HG03060 (cell line): ENCODE measurements around the gene KPTN.

Experiments
- ATAC-seq: cut with Tn5 transposase; IDR thresholded peaks from one replicate; pipeline ENCODE4 v1.9.1; 2021; ENCODE audit warnings: low read depth, moderate number of reproducible peaks; ENCODE audit not compliant: unreplicated experiment

KPTN gene

DNA sequence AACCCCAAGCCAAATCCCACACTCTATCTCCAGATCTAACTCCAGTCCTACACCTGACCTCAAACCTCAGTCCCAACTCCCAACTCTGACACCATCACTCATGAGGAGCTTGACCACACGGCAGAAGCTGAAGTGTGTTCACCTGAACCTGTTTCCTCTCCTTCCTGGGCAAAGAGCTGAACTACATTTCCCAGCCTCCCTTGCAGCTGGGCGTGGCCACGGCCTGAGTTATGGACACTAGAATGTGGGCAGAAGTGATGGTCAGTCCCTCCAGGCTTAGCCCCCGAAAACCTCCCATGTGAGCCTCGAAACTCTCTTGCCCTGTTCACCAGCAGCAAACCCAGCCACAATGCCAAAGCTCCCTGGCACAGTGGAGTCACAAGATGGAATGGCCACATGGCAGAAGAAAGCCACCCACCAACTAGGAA is 45.2 kb downstream of the KPTN start:
- no peak for ATAC-seq

DNA sequence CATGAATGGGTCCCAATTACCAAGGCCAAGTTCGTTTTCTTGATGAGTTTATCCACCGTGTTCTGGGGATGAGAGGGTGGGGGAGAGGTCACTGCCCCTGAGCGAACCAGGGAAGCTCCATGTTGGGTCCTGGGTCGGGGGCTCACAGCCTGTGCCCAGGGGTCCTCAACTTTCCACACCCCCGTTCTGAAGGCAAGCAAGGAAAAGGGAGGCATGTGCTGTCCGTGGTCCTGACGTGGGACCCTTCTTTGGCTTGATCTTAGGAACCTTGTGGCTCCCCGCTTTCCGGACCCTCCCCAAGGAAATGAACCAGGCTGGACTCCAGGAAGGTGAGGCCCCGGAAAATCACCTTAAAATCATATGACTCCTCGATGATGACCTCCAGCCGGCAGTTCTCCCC is 46.5 kb downstream of the KPTN start:
- ATAC-seq: no peak

DNA sequence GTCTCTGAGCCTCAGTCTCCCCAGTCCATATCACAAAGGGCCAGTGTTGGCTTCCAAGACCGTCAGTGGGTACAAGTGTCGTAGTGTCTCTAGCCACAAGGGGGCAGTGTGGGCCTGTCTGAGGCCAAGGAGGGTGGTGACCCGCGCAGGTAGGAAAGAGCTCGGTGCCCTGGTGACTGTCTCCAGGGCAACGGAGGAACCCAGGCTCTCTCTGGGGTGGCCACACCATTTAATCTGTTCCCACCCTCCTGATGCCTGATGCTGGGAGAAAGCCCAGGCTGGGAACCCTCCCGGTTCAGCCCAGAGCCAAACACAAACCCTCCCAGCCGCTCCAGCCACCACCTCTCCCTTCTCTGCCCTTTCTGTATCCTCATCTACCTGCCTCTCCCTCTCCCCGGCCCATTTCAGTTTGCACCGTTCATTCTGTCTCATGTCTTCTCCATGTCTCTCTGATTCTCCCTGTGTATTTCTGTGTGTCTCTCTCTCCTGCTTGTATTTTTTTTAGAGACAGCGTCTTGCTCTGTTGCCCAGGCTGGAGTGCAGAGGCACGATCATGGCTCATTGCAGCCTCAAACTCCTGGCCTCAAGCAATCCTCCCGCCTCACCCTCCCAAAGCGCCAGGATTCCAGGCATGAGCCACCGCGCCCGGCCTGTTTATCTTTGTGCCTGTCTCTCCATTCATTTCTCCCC is 47.2 kb downstream of the KPTN start:
- ATAC-seq: no peak

DNA sequence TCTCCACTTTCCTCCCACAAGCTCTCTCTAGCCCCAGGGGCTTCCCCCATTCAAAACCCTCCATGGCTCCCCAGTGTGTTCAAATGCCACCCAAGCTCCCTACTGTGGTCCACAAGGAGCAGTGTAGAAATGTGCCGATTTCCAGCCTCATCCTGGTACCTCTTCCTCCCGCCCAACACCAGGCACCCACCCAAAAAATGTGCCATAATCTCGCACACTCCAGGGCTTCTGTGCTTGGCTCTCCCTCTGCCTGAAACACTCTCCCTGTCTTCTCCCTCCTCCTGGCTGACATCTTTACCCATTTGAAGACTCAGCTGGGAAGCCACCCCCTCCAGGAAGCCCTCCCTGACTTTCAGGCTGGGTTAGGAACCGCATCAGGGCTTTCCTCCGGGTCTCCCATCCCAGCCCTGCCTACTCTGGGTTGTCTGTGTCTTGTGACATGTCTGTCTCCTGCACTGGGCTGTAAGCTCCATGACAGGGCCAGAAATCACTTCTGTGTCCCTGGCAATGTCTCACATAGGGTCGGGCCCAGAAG is 48.1 kb downstream of the KPTN start:
- no peak for ATAC-seq

DNA sequence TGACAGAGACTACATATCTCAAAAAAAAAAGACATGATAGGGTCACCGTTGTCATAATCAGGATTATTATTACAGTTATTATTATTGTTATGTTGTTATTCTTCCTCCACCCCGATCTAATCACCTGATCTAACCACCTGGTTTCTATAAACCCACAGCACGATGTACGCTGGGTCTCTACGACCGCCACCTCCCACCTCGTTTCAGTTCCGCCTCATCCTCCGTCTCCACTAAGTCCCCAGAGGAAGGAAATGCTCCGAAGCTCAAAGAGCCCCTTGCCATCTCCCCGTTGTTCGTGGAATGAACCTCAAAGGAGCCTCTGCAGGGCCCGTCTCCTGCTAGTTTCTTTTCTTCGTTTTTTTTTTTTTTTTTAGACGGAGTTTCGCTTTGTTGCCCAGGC is 48.8 kb downstream of the KPTN start:
- ATAC-seq: no peak

DNA sequence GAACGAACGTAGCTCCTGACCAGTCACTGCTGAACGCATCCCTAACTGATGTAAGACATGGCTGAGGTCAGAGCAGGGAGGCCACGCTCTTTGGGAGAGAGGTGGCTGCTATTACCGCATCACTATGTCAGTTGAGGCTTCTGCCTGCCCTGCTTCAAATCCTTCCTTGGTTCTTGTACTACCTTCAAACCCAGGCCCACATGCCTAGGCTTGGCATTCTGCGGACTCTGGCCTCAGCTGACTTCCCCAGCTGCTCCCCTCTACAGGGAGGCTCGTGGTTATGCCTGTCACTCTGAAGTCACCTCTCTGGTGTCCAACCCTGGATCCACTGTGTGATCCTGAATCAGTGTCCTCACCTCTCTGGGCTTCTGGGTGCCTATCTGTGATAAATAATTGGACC is 49.9 kb downstream of the KPTN start:
- ATAC-seq: no peak

DNA sequence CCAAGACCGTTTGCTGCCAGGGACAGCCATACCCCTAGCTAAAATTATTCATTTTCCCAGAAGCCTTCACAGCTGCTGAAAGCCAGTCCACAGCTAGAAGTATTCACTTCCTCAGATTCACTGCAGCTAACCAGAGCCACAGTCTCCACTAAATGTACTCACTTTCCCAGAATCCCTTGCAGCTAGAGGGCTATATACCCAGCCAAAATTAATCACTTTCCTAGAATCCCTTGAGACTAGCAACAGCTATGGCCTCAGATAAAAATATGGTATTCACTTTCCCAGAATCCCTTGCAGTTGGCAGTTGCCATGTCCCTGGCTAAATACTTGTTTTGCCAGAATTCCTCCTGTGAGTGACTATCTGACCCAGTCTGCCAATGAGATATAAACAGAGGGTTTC is 50.9 kb downstream of the KPTN start:
- no peak for ATAC-seq

DNA sequence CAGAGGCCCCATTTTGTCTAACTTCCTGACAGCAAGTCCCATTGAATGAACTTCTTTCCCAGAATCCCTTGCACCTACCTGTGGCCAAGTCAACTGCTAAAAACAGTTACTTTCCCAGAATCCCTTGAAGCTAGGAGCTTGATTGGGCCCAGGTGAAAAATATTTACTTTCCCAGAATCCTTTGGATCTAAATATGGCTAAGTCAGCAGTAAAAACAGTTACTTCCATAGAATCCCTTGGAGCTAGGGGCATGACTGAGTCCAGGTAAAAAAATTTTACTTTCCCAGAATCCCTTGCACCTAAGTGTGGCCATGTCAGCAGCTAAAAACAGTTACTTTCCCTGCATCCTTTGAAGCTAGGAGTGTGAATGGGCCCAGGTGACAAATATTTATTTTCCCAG is 51.5 kb downstream of the KPTN start:
- ATAC-seq: no peak

DNA sequence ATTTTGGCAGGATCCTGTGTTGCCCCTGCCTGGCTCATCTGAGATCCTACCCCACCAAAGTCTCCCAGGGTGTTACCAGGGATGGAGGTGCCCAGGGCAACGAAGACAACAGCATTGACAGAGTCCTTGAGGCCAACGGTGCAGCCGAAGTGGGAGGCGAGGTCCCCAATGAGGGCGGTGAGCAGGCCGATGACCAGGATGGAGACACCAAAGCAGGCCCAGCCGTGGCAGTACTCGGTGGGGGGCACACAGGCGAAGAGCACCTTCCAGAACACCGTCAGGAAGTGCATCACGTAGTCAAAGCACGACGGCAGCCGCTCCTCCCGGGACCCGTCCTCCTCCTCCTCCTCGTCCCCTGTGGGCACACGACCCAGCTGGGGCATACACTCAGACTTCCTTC is 51.9 kb downstream of the KPTN start:
- no peak for ATAC-seq

DNA sequence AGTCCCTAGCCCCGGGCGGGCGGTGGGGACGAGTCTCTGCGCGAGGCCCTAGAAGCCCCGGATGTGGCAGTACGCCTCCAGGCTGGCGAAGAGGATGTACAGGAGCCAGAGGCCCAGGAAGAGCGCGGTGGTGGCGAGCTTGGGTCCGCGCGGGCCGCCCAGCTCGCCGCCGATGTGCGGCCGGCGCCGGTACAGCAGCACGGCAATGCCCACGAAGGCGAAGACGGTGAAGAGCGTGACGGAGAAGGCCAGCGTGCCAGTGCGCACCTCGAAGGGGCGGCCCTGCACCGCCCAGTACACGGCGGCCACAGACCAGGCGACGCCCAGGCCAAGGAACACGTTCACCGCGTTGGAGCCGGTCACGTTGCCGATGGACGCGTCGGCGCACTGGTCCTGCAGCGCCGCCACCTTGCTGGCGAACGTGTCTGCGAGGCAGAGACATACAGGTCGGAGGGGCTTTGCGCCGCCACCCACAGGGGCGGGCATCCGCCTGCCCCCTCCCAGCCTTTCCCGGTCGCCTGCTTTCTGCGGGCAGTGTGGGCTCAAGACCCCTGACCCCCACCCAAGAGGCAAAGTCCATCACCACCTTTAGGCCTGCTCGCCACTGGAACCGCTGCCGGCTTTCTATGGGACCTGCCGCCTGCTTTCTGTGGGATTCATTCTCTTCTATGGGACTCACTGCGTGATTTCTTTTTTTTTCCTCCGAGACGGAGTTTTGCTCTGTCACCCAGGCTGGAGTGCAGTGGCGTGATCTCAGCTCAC is 53.8 kb downstream of the KPTN start:
- ATAC-seq: no peak

DNA sequence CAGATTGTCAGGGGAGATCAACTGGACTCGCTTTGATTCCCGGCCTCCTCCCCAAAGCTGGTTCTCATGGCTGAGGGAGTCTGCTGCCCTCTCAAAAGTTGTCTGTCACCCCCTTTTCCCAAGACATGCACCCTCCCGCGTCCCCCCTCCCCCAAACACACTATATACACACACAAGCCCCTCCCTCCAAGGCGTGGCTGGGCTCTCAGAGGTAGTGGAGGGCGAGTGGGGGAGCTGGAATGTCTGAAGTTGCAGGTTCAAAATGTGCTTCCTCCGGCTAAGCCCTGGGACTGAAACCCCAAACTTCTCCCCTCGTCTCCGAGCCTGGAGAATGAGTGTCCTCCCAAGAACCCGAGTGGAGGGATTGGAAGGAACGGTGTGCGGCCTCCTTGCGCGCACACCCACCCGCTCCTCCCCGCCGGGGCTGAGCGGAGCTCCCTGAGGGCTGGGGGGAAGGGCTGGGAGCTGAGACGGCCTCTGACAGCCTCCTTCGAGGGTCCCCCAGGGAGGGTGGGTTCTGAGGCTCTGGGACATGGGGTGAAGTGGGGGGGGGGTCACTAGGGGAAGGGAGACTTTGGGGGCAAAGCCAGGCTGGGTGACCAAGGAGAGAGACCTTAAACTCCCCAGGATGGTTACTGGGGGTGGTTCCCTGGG is 54.8 kb downstream of the KPTN start:
- ATAC-seq: no peak

DNA sequence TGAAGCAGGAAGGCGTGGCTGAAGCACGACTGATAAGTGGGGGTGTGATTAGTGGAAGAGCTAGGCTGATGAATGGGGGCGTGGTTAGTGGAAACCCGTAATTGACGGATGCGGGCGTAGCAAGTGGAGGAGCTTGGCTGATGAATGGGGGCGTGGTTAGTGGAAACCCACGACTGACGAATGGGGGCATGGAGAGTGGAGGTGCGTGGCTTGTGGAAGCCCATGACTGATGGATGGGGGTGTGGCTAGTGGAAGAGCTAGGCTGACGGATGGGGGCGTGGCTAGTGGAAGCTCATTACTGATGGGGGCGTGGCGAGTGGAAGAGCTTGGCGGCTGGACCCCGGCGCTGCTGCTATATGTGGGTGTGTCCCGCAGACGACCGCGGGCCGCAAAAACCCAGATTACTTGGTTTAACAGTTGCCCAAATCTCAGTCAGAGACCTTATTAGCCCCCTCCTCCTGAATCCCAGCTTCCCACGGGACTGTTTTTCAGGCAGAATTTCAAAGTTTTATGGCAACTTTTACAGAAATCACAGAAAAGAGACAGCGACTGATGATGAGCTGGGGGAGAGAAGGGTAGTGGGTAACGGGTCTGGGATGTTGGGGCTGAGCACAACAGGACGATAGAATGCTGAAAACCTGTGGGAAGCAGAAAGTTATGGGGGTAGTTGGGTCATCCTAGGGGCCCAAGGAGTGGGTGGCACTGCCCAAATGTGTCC is 55.7 kb downstream of the KPTN start:
- no peak for ATAC-seq

DNA sequence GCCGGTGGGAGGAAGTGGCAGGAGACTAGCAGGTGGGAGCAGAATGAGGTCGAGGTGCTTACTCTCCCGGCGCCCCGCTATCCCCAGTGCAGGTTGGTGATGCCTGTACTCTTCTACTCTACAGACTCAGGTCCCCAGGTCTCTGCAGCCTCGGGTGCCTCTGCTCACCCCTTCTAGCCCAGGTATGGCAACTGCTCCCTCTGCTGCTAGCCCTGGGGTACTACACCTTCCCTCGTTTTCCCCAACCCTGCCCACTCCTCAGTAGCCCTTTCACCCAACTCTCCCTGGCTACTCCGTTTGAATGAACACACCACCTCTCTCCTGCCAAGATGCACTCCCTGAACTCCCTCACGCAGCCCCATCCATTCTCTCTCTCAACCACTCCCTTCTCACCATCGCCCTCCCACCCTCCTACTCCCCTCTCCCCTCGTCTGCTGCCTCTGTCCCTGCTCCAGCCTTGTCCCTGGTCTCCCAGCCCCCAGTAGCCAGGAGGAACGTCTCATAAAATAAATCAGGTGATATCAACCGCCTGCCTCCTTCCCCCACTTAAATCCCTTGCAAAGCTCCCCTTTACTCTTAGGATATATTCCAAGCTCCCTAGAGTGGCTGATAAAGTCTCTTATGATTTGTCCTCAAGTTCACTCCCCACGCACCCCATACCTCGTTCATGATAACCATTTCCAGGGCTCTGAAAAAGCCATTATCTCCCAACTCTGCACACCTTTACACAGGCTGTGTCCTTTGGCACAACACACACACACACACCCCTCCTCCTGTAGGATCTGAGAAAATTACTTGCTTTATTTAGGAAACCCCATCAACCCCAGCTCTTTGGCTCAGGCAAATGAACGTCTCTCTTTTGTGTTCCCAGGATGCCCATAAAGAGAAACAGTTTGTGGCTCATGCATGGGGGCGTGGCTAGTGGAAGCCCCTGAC is 56.5 kb downstream of the KPTN start:
- no peak for ATAC-seq
